A673 (cell line): ENCODE data around the gene SYNE2. TPM values are rescaled to one million over a fixed set of nuclear protein-coding genes. Genes with fewer than 3 reads are reported as not detected.
A peak's percentile ranks its signal among the peaks of the same experiment; 100 is the strongest.
"Not testable (repeated sequence)": the region's sequence is repeated elsewhere in the genome, so short reads cannot be mapped to it uniquely, and the experiment has no call there.

ENCODE experiments used
- BruUV-seq: library from RNA; stranded (reverse); fragments of 400-500 nt; replicated peaks from 2 replicates; lab custom pipeline; 2021; lab: Mats Ljungman, UMichigan
- CTCF ChIA-PET: fragments of 300-600 bp; sonication (Branson Sonifier 250); formaldehyde crosslinking; loops from one replicate; lab custom pipeline; 2022; ENCODE audit warnings: antibody characterized with exemption; lab: Charles Lee
- POLR2A ChIA-PET: fragments of 300-600 bp; sonication (Branson Sonifier 250); formaldehyde crosslinking; loops from one replicate; lab custom pipeline; 2022; ENCODE audit warnings: antibody characterized with exemption; ENCODE audit not compliant: low non-redundant PET; lab: Charles Lee
- DNase-seq: peaks from one replicate; pipeline ENCODE4 v3.0.0-alpha.2; 2015; ENCODE audit warnings: low spot score
- H3K27ac ChIP-seq: fragments of 200-600 bp; sonication (generic); 2 replicates; pipeline ENCODE4 v1.5.1; 2016; ENCODE audit warnings: mixed run types, low read depth, mild to moderate bottlenecking, mixed read lengths, antibody characterized with exemption, low read length; ENCODE audit not compliant: poor library complexity, severe bottlenecking
- H3K27me3 ChIP-seq: fragments of 200-600 bp; sonication (generic); replicated peaks from 2 replicates; pipeline ENCODE4 v1.6.1; 2017; ENCODE audit warnings: mixed run types, low read depth, mild to moderate bottlenecking, mixed read lengths, antibody characterized with exemption, low read length; ENCODE audit not compliant: insufficient read depth, poor library complexity
- H3K36me3 ChIP-seq: fragments of 200-600 bp; sonication (generic); 2 replicates; pipeline ENCODE4 v1.6.1; 2016; ENCODE audit warnings: mixed run types, mild to moderate bottlenecking, mixed read lengths, antibody characterized with exemption, low read length; ENCODE audit not compliant: insufficient read depth, poor library complexity, severe bottlenecking
- H3K4me1 ChIP-seq: fragments of 200-600 bp; sonication (generic); 2 replicates; pipeline ENCODE4 v1.6.1; 2017; ENCODE audit warnings: mixed run types, mild to moderate bottlenecking, mixed read lengths, antibody characterized with exemption, low read length; ENCODE audit not compliant: insufficient read depth, poor library complexity, severe bottlenecking
- H3K4me3 ChIP-seq: fragments of 200-600 bp; sonication (generic); 2 replicates; pipeline ENCODE4 v1.5.1; 2016; ENCODE audit warnings: low read depth, mixed run types, mild to moderate bottlenecking, mixed read lengths, low read length; ENCODE audit not compliant: poor library complexity, severe bottlenecking
- H3K9me3 ChIP-seq: fragments of 200-600 bp; sonication (generic); 2 replicates; pipeline ENCODE4 v1.6.1; 2016; ENCODE audit warnings: mixed run types, low read depth, mild to moderate bottlenecking, mixed read lengths, antibody characterized with exemption, low read length; ENCODE audit not compliant: poor library complexity, severe bottlenecking
- CTCF ChIP-seq: fragments of 300-800, 200-600 bp; sonication (generic); conservative IDR thresholded peaks from 2 replicates; pipeline ENCODE4 v1.5.1; 2017; ENCODE audit warnings: low read depth, mild to moderate bottlenecking, antibody characterized with exemption, low read length, moderate library complexity, mixed read lengths
- EZH2 ChIP-seq: fragments of 200-600 bp; sonication (generic); IDR thresholded peaks from 2 replicates; pipeline ENCODE4 v1.6.1; 2017; ENCODE audit warnings: borderline replicate concordance, low read depth, mild to moderate bottlenecking, mixed read lengths, antibody characterized with exemption, low read length; ENCODE audit not compliant: poor library complexity, severe bottlenecking
- intact Hi-C: fragments of 100-400 bp; cut with micrococcal nuclease; formaldehyde crosslinking; loops from one replicate; pipeline ENCODE4 v1.10.0; 2022; ENCODE audit not compliant: unreplicated experiment
- total RNA-seq: library from RNA; stranded (reverse); gene quantifications from 2 replicates; pipeline ENCODE4 v1.2.3, GENCODE V29; 2021

SYNE2 gene
- total RNA-seq, 1 experiment from 2014 or later = 68.2 TPM

GRCh38 chr14:64038841-64039542 lies 186.2 kb downstream of the SYNE2 start:
- Histone ChIP-seq H3K27ac (no peak overlapping the region), H3K9me3 (no peaks in the 10 kb centered on the region), H3K36me3 (no peaks in the 10 kb centered on the region), H3K27me3 (no peaks in the 10 kb centered on the region), H3K4me1 (no peaks in the 10 kb centered on the region), H3K4me3 (no peak overlapping the region)
- intact Hi-C loops = no loop called here
- ChIA-PET CTCF (interaction anchor here (0.6 kb wide), 1 partner anchor 11 kb away, joined by 3 read pairs; no protein-coding TSS in a partner anchor), POLR2A (no interaction called here)
- no peak for DNase-seq
- no TSS peak for BruUV-seq
- TF ChIP-seq CTCF (no peak), EZH2 (no peak)

- Histone ChIP-seq H3K27ac (no peak overlapping the region), H3K36me3 (no peaks in the 10 kb centered on the region), H3K27me3 (no peaks in the 10 kb centered on the region), H3K4me1 (no peaks in the 10 kb centered on the region), H3K4me3 (no peak overlapping the region), H3K9me3 (no peaks in the 10 kb centered on the region)
- BruUV-seq = no TSS peak
- DNase-seq = no peak
- ChIA-PET POLR2A (no interaction called here), CTCF (interaction anchor here (0.6 kb wide), 1 partner anchor 12 kb away, joined by 3 read pairs; no protein-coding TSS in a partner anchor)
- TF ChIP-seq CTCF = peak; percentile 40; the same call in 1 of the 2 replicates
- TF ChIP-seq EZH2 = no peak
- intact Hi-C loops = no loop called here
These were observed 187.2 kb downstream of the SYNE2 start for GRCh38 chr14:64040044-64040443.

- CTCF ChIA-PET, H3K4me1 ChIP-seq, H3K4me3 ChIP-seq, H3K9me3 ChIP-seq, H3K36me3 ChIP-seq, intact Hi-C loops, H3K27me3 ChIP-seq, BruUV-seq, POLR2A ChIA-PET, H3K27ac ChIP-seq, DNase-seq: not testable (repeated sequence)
These were observed 190.5 kb downstream of the SYNE2 start for GRCh38 chr14:64043296-64043695.

- H3K4me1 ChIP-seq = no peaks in the 10 kb centered on the region
- no peaks in the 10 kb centered on the region for H3K27me3 ChIP-seq
- no peak overlapping the region for H3K4me3 ChIP-seq
- POLR2A ChIA-PET = no interaction called here
- no peaks in the 10 kb centered on the region for H3K36me3 ChIP-seq
- intact Hi-C loops = no loop called here
- no peak for TF ChIP-seq EZH2
- no peak for TF ChIP-seq CTCF
- H3K27ac ChIP-seq = no peak overlapping the region
- no peaks in the 10 kb centered on the region for H3K9me3 ChIP-seq
- BruUV-seq = no TSS peak
- CTCF ChIA-PET = no interaction called here
- no peak for DNase-seq
These were observed 192.3 kb downstream of the SYNE2 start for GRCh38 chr14:64045091-64045490.
